Right lung (tissue), 5 donors: Measurements from ENCODE around the gene G0S2. TPM values are rescaled to one million over a fixed set of nuclear protein-coding genes. Genes with fewer than 3 reads are reported as not detected.

ENCODE experiments used
- DNase-seq, 2 donors: peaks; one replicate each; pipeline ENCODE4 v3.0.0-alpha.2; 2013
- polyA plus RNA-seq, 5 donors: library from polyadenylated mRNA; unstranded; fragments of 120-200 nt; gene quantifications; one replicate each; pipeline versions ENCODE4 v1.2.1 to v1.2.3, GENCODE V29; 2013; ENCODE audit warnings: inconsistent platforms in 1 of 5, low replicate concordance in 1 of 5; ENCODE audit not compliant: insufficient read length in 5 of 5, insufficient read depth in 1 of 5

Gene G0S2
- polyA plus RNA-seq, 5 donors, result 25.3 to 78.1 (median 36.3) TPM

DNA sequence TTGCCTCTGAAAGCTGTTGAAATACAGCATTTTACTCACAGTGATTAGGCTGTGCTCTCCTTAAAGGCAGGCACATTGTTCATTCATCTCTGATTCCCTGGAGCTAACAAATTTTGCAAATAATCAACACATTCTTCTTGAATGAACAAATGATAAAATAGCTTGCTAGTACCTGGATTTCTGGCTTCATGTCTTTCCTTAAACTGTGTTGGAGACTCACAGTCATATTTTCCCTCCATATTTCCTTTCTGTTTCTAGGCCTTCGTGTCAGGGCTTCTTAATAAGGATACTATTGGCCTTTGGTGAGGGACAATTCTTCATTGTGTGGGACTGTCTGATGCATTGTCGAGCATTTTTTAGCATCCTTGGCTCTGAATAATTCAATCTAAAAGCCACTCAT, 39.1 kb downstream of the G0S2 start:
- no peak for DNase-seq

- no peak for DNase-seq
Measured at GRCh38 chr1:209715314-209715713, 40.1 kb downstream of the G0S2 start.

- no peak for DNase-seq
Measured at GRCh38 chr1:209717818-209718217, 42.6 kb downstream of the G0S2 start.

- no peak for DNase-seq
Measured at GRCh38 chr1:209720326-209720725, 45.1 kb downstream of the G0S2 start.

GRCh38 chr1:209720826-209721225, 45.6 kb downstream of the G0S2 start:
- DNase-seq, result no peak

GRCh38 chr1:209721323-209721722, 46.1 kb downstream of the G0S2 start:
- no peak for DNase-seq

- DNase-seq, result no peak
Measured at GRCh38 chr1:209723265-209723664, 48.1 kb downstream of the G0S2 start.

DNA sequence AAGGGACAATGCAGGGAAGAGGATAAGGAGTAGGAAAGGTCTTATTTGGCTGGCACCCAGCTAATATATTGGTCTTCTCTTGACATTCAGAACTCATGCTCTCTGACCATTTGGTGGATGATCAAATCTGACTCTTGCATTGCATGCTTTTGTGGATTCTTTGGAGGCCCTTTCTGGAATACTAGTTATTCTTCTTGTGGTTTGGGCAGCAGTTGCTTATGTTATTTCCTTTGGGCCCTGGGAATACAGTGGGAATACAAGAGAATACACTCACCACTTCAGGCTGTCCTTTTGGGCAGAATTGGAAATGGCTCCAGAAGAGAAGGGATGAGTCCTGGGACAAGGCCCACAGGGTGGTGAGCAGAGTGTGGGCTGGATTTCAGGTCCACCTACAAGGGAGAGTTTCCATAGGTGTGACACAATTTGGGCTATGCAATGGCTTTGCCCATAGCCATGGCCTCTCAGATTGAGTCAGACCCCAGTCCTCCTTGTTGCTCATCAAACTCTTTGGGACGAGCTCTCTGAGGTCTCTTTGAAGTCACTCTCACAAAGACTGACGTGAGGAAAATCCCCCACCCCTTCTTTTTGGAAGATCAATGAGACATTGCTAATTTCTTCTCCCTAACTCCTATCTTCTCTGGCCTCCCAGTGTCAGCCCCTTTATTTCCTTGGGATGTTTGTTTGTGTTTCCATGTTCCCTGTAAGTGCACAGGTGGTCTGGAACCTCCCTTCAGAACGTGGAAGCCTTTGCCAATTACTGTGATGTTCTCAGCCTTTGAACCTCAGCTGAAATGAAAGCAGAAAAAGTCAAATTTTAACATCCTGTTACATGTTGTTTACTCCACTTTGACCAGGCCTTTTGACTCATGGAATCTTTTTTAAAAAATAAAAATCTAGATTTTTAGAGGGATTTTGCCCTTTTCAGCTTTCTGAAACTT, 48.8 kb downstream of the G0S2 start:
- DNase-seq, result no peak

Other genes starting within 250 kb of the G0S2 start
- gene CAMK1G, start 91.7 kb upstream of the G0S2 start, polyA plus RNA-seq, result 1 to 10 TPM; 6.8 to 9.1 (median 8.8) TPM
- gene LAMB3, start 23.0 kb upstream of the G0S2 start, polyA plus RNA-seq, result 10 to 100 TPM; 36.5 to 99.7 (median 57.8) TPM
- gene HSD11B1, start 29.4 kb downstream of the G0S2 start, polyA plus RNA-seq, result 1 to 10 TPM; 4.6 to 9.0 (median 6.2) TPM
- 1 to 10 TPM; 2.3 to 3.5 (median 2.6) TPM for gene TRAF3IP3, start 80.6 kb downstream of the G0S2 start, polyA plus RNA-seq
- 1 to 10 TPM; 2.6 to 3.7 (median 3.2) TPM for gene C1orf74, start 109.1 kb downstream of the G0S2 start, polyA plus RNA-seq
- 10 to 100 TPM; 18.5 to 26.3 (median 20.5) TPM for gene IRF6, start 130.7 kb downstream of the G0S2 start, polyA plus RNA-seq
- gene UTP25, start 152.6 kb downstream of the G0S2 start, polyA plus RNA-seq, result 10 to 100 TPM in 4 of 5 donors, 1 to 10 TPM in 1; 8.2 to 11.7 (median 10.9) TPM